ENCODE results near the gene APBB1IP.
"Not testable (repeated sequence)": the region's sequence is repeated elsewhere in the genome, so short reads cannot be mapped to it uniquely, and the experiment has no call there.

The APBB1IP gene, protein sequence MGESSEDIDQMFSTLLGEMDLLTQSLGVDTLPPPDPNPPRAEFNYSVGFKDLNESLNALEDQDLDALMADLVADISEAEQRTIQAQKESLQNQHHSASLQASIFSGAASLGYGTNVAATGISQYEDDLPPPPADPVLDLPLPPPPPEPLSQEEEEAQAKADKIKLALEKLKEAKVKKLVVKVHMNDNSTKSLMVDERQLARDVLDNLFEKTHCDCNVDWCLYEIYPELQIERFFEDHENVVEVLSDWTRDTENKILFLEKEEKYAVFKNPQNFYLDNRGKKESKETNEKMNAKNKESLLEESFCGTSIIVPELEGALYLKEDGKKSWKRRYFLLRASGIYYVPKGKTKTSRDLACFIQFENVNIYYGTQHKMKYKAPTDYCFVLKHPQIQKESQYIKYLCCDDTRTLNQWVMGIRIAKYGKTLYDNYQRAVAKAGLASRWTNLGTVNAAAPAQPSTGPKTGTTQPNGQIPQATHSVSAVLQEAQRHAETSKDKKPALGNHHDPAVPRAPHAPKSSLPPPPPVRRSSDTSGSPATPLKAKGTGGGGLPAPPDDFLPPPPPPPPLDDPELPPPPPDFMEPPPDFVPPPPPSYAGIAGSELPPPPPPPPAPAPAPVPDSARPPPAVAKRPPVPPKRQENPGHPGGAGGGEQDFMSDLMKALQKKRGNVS

DNA sequence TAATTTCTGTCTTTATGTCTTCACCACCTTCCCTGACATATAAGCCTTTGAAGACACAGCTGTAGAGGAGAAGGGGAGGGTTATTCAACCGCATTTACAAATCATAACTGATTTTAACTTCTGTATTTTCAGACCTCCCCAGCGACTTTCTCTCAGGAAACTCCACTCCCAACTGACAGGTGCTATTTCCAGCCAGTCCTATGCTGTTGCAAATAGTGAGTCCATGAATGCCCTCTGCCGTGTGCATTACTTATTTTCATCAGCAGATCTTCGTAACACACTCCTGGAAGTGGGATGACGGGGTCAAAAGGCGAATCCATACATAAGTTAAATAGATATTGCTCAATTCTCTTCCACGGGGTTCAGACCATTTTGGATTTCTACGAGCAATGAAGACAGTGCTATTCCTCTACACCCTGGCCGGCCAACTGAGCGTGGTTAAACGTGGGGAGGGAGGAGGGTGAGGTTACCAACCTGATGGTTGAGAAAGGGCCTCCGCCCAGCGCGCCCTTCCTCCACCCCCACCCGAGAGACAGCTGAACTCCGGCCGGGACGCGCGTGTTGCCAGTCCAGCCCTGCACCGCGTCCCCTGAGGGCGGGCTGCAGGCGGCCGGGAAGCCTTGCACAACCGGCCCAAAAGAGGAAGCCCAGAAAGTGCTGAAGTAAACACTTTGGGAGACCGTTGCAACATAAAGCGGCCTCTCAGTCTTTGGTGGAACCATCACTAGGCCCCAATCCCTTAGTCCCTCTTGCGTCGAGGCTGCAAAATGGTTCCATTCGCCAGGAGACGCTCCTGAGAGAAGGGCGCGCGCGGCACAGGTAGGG is at the start of gene APBB1IP:
Gene APBB1IP, plus strand, starts transcription at position 705 of the 825 bp plus-strand sequence. CDS start 53,986 bp downstream, outside the sequence.
- no peak for DNase-seq (ENCODE audit: low read depth in 2 of 2)

DNA sequence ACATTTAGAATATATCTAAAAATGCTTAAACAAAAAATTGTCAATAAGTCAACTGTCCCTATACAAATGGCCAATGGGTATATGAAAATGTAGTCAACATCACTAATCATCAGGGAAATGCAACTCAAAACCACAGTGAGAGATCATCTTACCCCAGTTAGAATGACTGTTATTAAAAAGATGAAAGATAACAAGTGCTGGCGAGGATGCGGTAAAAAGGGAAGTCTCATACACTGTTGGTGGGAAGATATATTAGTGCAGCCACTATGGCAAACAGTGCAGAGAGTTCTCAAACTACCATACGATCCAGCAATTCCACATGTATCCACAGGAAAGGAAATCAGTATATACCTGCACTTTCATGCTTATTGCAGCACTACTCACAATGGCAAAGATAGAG is 48.6 kb upstream of the APBB1IP start:
- no peak for DNase-seq (ENCODE audit: low read depth in 2 of 2)

DNA sequence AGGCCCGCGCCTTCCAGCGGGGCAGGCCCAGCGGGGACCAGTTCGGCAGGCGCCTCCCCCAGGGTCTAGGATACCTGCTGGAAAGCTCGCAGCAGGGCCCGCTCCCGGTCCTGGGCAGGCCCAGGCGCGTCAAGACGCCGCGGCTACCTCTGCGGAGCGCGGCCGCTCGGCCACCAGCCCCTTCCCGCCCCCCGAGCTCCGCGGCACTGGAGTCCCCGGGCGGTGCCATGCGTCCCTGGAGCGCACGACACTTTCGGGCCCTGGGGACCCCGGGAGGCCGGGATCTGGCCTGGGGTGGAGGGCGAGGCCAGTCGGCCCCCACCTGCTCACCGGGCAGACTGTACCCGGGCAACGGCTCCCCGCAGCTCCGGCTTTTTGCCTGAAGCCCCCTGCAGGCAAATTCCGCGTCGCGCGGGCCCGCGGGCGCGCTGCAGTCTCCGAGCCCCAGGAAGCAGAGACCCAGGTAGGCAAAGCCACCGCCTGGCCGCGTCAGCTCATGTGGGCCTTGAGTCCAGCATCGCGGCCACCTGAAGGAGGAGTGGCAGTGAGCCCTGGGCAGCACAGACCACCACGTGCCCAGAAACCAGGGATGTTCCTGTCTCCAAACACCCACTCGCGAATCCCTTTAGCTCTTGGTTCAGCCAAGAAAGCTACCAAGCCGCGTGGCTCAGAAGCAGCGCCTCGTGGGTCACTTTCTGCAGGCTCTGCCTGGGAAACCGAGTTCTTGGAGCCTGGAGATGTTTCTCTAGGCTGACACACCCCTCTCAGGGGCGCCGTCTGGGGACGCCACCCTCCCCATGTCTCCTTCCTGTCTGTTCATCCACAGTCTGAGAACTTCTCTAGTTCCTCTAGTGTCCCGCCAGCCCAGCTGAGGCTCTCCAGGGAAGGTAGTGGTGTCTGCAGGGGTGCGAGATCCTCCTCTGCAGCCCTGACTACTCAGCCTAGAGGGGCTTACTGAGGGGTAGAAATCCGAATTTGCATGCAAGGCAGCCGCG is 46.1 kb upstream of the APBB1IP start:
- no peak for DNase-seq (ENCODE audit: low read depth in 2 of 2)

DNA sequence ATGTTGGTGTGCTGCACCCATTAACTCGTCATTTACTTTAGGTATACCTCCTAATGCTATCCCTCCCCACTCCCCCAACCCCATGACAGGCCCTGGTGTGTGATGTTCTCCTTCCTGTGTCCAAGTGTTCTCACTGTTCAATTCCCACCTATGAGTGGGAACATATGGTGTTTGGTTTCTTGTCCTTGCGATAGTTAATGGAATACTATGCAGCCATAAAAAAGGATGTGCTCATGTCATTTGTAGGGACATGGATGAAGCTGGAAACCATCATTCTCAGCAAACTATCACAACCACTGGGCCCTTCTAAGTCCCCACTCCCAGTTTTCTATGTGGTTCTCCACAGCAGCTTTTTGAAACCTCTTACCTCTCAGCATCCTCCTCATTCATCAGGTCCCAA is 39.8 kb upstream of the APBB1IP start:
- not testable (repeated sequence) for DNase-seq (ENCODE audit: low read depth in 2 of 2)

DNA sequence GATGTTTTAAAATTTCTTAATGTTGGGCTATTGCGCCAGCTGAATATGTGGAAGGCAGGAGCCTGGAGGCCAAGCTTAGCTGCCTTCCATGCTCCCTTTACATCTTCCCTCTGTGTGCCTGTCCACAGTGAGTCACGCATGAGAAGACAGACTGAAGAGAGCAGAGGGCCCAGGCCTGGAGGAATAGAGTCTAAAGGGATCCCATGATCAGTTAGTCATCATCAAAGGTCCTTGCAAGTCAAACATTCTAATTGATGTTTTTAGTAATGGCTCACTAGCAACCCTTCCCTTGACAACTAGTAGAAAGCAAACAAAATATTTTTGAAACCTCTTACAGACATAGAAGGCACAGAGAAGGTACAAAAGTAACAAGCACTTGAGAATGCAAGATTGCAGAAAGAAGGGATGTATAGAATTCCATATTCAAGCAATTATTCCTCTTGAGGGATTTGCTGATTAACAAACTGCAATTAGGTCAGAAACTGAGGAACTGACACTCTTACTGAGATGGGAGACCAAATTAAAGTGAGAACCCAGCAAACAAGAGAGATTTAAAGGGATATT is 30.7 kb upstream of the APBB1IP start:
- DNase-seq (ENCODE audit: low read depth in 2 of 2): no peak

DNA sequence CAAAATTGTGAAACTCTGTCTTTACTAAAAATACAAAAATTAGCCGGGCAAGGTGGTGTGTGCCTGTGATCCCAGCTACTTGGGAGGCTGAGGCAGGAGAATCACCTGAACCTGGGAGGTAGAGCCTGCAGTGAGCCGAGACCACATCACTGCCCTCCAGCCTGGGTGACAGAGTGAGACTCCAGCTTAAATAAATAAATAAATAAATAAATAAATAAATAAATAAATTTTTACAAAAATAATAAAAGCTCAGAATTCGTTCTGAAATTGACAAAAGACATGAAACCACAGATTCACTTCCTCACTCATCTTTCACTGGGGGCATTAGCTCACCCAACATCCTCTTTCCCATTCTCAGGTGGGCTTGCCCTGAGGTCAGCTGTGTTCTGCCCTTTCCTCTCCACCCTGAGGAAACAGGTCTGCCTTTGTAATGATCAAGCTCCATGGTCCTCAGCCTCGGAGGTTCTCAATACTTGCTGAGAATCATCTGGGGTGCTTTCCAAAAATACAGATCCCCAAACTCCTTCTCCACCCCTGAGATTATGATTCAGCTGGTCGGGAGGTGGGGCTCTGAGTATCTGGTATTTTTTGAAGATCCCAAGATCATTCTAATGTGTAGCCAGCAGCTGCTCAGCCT is 29.2 kb upstream of the APBB1IP start:
- DNase-seq (ENCODE audit: low read depth in 2 of 2): no peak

DNA sequence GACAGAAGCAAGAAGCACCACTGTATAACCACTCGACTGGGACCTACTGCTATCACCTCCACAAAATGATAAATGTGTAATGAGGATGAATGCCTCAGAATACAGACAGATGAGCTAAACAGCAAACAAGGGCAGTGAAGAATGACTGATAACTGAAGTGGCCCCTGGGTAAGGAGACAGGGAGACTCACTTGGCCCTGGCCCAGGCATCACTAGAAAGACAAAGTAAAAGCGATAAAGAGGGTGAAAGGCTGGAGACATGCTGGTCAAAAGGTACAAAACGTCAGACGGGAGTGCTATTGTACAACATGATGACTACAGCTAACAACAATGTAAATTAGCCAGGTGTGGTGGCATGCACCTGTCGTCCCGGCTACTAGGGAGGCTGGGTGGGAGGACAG is 27.8 kb upstream of the APBB1IP start:
- DNase-seq (ENCODE audit: low read depth in 2 of 2): no peak

DNA sequence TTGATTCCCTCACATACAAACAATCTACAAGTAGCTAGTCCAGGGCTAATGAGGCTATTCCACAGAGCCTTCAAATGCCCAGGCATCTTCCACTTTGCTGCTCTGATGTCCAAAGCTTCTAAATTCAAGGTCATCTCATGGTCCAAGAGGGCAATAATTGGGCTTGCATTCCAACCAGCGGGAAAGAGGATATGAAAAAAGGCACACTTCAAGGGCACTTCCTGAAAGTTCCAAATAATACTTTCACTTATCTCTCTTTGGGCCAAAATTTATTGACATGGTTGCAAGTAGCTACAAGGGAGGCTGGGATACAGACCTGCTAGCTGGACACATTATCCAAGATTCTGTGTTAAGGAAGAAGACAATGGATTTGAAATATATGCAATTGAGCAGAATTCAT is 25.2 kb upstream of the APBB1IP start:
- DNase-seq (ENCODE audit: low read depth in 2 of 2): no peak

DNA sequence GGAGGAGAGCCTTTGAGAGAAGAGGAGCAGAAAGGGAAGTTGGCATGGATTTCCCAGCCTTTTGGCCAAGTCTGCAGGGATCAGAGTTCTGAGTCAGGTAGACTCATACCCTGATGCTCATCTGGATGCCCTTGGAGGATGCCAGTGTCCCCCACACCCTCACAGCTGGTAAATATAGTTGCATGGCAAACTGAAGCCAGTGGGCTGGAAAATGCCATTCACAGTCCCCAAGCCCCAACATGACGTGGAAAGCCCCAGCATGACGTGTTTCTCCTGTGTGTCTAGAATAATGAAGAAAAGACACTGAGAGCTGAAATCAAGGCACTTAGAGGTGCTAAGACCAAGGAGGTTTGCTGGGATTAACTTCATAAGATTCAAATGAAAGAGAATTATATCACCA is 24.8 kb upstream of the APBB1IP start:
- DNase-seq (ENCODE audit: low read depth in 2 of 2): no peak

DNA sequence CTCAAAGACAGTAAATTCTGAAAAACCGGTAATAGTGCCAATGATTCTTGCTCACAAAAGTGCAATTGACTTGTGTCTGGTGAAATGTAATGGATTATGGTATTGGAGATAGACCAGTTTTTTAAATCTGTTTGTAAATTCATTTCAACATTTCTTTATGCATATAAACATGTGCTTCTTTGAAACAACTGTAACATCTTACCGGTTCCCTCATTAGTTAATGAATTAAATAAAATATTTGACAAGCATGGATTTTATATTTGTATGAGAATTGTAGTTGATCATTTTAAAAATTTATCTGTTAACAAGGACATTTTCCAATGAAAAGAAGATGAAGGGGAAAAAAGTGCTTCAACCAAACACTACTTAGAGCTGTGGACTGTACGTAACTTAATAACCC is 21.0 kb upstream of the APBB1IP start:
- DNase-seq (ENCODE audit: low read depth in 2 of 2): no peak

DNA sequence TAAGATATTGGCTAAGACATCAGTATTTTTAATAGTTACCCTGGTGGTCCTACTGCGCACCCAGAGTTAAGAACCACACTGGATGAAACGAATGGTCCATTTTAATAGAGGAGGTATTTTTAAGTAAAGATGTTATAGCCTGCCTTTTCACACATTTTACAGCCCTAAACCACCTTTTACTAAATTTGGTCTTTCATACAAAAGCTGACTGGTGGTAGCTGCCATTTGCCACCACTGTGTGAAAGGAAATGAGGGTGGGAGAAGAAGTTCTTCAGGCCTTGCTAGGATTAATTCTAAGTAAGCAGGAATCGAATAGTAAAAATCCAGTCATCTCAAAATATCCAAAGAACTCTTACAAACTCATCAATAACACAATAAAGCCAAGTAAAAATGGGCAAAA is 15.2 kb upstream of the APBB1IP start:
- no peak for DNase-seq (ENCODE audit: low read depth in 2 of 2)

DNA sequence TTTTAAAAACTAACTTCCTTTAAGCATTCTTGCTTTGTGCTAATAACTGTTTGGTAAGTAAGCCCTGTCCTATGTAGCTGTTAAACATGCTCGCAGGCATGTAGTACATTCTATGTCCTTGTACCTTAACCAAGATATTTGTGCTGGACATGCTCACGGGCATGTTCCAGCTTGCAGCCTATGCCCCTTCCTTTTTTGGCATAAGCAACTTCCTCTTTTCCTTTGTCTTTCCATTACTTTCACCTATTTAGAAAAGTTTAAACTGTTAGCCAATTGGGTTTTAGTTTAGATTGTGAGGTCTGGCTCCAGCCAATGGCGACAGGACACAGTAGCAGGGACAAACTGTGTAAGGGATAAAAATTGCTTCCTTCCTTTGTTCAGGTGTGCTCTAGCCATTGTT is 14.4 kb upstream of the APBB1IP start:
- DNase-seq (ENCODE audit: low read depth in 2 of 2): no peak

DNA sequence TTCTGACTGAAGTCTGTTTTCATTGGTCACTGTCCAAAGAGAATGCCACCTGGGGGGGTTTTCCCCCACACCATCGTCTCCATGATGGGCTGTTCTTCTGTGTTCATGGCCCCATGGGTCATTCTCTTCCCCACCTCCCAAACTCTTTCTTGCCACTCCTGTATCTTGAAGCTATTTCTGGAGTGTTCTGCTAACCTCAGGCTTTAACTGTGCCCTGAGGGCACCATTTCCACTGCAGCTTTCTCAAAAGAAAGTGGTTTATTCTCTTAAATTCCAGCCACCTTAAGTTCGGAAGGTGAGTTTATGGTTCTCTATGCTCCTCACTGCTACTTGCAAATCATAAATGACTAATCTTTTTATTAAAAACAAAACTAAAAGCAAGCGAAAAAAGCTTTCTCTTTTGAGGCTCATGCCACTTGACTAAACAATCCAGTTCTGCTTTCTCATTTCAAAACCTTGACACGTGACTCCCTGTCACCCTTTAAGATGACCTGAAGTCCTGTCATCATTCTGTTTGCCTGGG is 7.4 kb upstream of the APBB1IP start:
- no peak for DNase-seq (ENCODE audit: low read depth in 2 of 2)

DNA sequence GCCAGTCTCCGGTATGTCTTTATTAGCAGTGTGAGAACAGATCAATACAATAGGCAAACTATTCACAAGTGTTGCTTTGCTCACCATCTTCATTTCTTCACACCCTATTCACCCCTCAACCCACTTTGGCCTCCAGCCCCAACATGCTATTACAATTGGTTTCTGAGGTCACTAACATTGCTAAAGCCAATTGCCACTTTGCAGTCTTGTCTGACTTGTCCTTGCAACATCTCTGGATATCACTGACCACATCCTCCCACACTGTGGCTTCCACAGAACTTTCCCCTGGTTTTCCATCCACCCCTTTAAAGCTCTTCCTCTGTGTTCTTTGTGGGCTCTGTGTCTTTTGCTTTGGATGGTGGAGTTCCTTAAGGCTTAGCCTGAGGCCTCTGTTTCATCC is 5.2 kb upstream of the APBB1IP start:
- DNase-seq (ENCODE audit: low read depth in 2 of 2): no peak

DNA sequence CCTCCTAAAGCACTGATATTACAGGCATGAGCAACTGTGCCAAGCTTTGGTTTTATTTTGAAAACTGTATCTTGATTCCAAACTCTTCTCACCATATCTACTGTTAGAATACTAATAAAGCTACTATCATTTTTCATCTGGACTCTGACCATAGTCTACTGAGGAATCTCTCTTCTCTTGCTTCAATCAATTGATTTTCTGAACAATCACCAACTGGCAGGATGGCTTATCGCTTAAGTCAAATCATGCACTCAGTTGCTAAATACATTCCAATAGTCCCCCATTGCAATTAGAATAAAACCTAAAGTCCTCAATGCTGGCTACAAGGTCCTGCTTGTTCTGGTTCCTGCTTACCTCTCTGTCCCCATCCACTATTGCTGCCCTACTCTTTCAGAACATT is 2.3 kb upstream of the APBB1IP start:
- DNase-seq (ENCODE audit: low read depth in 2 of 2): no peak

DNA sequence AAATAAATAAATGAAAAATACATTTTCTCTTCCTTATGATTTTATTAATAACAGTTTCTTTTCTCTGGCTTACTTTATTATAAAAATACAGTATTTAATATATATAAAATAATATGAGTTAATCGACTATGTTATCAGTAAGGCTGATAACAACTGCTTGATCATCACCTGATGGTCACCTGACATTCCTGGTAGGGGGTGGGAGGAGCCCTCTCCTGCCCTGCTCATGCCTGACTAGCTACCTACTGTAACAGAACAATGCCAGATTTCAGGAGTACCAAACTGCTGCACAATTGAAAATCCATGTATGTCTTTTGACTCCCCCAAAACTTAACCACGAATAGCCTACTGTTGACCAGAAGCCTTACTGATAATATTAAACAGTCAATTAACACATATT is 1.3 kb upstream of the APBB1IP start:
- no peak for DNase-seq (ENCODE audit: low read depth in 2 of 2)

DNA sequence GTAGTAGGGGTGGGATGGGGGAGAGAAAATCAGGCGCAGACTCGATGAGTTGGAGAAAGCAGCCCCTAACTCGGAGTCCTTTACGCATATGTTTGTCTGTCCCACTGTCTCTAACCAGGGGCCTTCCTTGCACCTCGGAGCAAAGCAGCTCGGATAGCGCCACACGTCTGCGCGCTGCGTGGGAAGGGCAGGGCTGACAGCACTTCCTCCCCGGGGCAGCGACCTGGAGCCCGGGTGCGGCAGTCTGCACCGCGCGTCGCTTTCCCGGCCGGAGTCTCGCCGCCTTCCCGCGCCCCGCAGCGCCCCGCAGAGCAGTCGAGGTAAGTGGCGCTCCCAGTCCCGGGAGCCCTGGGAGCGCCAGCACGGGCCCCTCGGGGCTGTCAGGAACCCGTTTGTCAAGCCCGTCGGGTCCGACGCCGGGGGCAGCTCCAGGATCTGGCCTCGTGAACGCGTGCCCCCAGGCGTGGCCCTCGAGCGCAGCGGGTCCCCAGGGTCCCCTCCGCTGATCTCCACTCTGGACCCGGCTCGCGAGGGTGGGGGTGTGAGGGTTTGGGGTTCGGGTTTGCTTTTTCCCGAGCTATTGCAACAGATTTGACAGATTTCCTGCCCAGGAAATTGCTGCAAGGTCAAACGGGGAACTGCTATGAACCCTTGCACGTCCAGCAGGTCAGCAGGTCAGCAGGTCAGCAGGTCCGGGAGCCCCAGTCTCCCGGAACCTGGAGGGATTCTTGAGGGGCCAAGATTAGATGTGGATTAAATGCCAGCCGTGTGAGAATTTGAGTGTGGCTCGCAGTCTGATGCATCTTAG is 597 bp downstream of the APBB1IP start:
- no peak for DNase-seq (ENCODE audit: low read depth in 2 of 2)

DNA sequence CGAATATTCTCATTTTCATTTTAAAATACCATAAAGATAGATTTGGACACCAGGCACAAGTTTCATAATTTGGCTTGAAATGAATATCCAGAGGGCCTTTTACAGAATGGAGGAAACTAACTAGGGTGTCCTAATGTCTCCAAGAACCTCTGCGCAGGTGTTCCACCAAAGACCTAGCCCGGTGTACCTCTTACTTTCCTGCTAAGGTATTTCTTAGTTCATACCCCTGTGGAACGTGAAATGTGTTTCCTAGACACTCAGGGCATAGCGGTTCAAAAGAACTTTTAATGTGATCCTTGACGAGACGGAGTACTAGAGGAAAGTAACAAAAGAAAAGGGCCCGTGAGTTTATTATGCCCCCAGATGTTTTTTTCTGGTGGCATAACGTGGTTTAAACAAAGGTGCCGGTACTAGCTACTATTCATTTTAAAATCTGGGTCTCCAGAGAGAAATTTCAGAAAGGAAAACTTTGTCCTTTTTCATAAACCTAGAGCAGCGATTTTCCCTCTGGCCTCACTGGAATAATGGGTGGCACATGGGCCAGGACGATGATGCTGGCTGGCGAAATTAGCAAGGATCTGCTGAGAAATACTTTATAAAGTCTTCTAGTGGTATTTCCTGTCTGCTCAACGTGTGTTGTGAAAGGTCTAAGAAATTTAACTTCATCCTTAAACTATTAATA is 1.4 kb downstream of the APBB1IP start:
- no peak for DNase-seq (ENCODE audit: low read depth in 2 of 2)

DNA sequence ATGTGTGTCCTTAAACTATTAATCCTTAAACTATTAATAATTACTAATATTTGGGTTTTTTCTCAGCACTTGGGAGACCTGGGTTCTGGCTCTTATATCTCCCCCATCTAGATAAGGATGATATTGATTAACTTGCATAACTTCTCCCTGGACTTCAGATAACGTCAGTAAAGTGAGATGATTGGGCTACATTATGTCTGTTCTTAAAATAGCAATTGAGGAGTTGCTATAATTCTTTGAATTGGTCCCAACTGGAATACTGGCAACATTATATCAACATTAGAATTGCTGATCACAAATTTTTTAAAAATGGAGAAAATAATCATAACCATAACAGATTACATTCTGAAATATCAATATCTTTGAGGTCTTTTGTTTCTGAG is 1.9 kb downstream of the APBB1IP start:
- no peak for DNase-seq (ENCODE audit: low read depth in 2 of 2)

Measured in fibroblast of skin of left biceps (primary cell).